ENCODE data around the gene ESYT1. TPM values are rescaled to one million over a fixed set of nuclear protein-coding genes. Genes with fewer than 3 reads are reported as not detected.

Gene ESYT1
- total and polyA plus RNA-seq, 4 donors = 41.0 to 93.5 (median 58.8) TPM

GRCh38 chr12:56189918-56190694 is 62.0 kb downstream of the ESYT1 start (continued):
- no peak for TF ChIP-seq HNF4G (IDR thresholded peaks at IDR 0.05)
- TF ChIP-seq, protein P1, sequence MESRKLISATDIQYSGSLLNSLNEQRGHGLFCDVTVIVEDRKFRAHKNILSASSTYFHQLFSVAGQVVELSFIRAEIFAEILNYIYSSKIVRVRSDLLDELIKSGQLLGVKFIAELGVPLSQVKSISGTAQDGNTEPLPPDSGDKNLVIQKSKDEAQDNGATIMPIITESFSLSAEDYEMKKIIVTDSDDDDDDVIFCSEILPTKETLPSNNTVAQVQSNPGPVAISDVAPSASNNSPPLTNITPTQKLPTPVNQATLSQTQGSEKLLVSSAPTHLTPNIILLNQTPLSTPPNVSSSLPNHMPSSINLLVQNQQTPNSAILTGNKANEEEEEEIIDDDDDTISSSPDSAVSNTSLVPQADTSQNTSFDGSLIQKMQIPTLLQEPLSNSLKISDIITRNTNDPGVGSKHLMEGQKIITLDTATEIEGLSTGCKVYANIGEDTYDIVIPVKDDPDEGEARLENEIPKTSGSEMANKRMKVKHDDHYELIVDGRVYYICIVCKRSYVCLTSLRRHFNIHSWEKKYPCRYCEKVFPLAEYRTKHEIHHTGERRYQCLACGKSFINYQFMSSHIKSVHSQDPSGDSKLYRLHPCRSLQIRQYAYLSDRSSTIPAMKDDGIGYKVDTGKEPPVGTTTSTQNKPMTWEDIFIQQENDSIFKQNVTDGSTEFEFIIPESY (IDR thresholded peaks at IDR 0.05) = no peak

DNA sequence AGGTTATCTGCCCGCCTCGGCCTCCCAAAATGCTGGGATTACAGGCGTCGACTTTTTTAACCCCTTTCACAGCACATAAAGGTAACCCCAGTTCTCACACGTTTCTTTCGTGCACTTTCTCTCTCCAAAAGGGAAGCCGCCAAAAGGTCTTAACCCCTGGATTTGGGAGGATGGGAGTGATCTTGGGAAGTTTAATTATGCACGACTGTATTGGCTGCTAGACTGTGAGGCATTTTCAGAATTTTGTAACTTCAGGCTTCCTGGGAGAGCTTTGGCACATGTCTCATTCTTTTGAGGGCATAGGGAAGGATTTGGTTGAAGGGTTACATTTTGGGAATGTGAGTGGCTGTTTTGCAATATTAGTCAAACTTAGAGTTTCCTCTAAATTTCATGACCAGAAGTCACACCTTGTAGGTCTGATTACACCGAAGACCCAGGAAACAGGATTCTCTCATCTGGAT is 62.7 kb downstream of the ESYT1 start:
- TF ChIP-seq YY1 (IDR thresholded peaks at IDR 0.05) (no peak), SP1 (IDR thresholded peaks at IDR 0.05) (no peak), MAX (IDR thresholded peaks at IDR 0.05) (no peak), HNF4G (IDR thresholded peaks at IDR 0.05) (no peak), NR2F2 (IDR thresholded peaks at IDR 0.05) (peak; percentile 9)
- H3K9me3 ChIP-seq (ENCODE audit: control insufficient read depth in 4 of 4, low read length in 3 of 4) = no peaks in the 10 kb centered on the region
- peaks cover 0 to 24% (median 18%) of the 10 kb centered on the region in 4 donors for H3K4me1 ChIP-seq (ENCODE audit: control insufficient read depth in 4 of 4, insufficient read depth in 4 of 4, low read length in 3 of 4)
- H3K27ac ChIP-seq (ENCODE audit: low read depth in 1 of 2, low read length in 2 of 2) = peak overlapping the region; percentile 78 to 90
- peak overlapping the region; percentile 41 to 66 for H3K9ac ChIP-seq (ENCODE audit: low read depth in 1 of 2, low read length in 2 of 2)
- 24% methylated on average over 9 of the region's 9 CpGs for WGBS
- no peak for DNase-seq (ENCODE audit: low spot score)
- peaks cover 2 to 4% (median 3%) of the 10 kb centered on the region in 4 donors for H3K36me3 ChIP-seq (ENCODE audit: control insufficient read depth in 4 of 4, insufficient read depth in 3 of 4, low read depth in 1 of 4, low read length in 3 of 4)
- peak overlapping the region in 2 of 3 donors; percentile 61 to 95 for H3K4me3 ChIP-seq (ENCODE audit: low read depth in 1 of 3, low read length in 3 of 3)
- H3K27me3 ChIP-seq (ENCODE audit: control insufficient read depth in 4 of 4, insufficient read depth in 4 of 4, low read length in 3 of 4) = no peaks in the 10 kb centered on the region

DNA sequence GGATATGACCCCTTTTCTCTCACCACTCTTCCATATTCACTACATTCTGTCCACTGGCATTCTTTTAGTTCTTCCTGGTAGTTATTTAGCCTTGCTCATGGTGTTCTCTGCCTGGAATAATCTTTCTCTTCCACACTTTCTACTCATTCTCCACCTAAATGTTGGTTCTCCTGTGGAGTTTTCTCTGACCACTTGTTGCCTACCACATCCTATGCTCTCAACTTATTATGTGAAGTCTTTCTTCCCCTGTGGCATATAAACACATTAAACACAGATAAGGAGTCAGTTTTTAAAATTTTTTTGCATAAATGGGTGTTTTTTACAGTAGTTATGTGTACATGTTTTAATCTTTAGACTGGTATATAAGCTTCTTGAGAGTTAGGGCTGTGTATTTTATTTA is 64.5 kb downstream of the ESYT1 start:
- Histone ChIP-seq H3K9ac (ENCODE audit: low read depth in 1 of 2, low read length in 2 of 2) (no peak overlapping the region), H3K4me1 (ENCODE audit: control insufficient read depth in 4 of 4, insufficient read depth in 4 of 4, low read length in 3 of 4) (peaks cover 0 to 19% (median 15%) of the 10 kb centered on the region in 4 donors), H3K36me3 (ENCODE audit: control insufficient read depth in 4 of 4, insufficient read depth in 3 of 4, low read depth in 1 of 4, low read length in 3 of 4) (no peaks in the 10 kb centered on the region), H3K4me3 (ENCODE audit: low read depth in 1 of 3, low read length in 3 of 3) (no peak overlapping the region), H3K27ac (ENCODE audit: low read depth in 1 of 2, low read length in 2 of 2) (no peak overlapping the region), H3K9me3 (ENCODE audit: control insufficient read depth in 4 of 4, low read length in 3 of 4) (no peaks in the 10 kb centered on the region), H3K27me3 (ENCODE audit: control insufficient read depth in 4 of 4, insufficient read depth in 4 of 4, low read length in 3 of 4) (no peaks in the 10 kb centered on the region)
- TF ChIP-seq ATF3 (IDR thresholded peaks at IDR 0.05) = no peak
- no peak for TF ChIP-seq HNF4G (IDR thresholded peaks at IDR 0.05)
- no peak for TF ChIP-seq GABPA (IDR thresholded peaks at IDR 0.05 in 1 of 2, conservative IDR thresholded peaks at IDR 0.05 in 1 of 2)
- no peak for TF ChIP-seq HNF4A (conservative IDR thresholded peaks at IDR 0.05)
- no peak for TF ChIP-seq FOXA1 (IDR thresholded peaks at IDR 0.05)
- no peak for TF ChIP-seq YY1 (IDR thresholded peaks at IDR 0.05)
- no peak for TF ChIP-seq FOXA2 (IDR thresholded peaks at IDR 0.05)
- no peak for TF ChIP-seq RXRA (IDR thresholded peaks at IDR 0.05)
- TF ChIP-seq EGR1 (IDR thresholded peaks at IDR 0.05; ENCODE audit: low read depth in 2 of 2) = no peak
- DNase-seq (ENCODE audit: low spot score) = no peak

GRCh38 chr12:56193025-56193578 is 65.0 kb downstream of the ESYT1 start:
- 52% methylated on average over 1 of the region's 1 CpG for WGBS
- peak; percentile 78 for DNase-seq (ENCODE audit: low spot score)
- Histone ChIP-seq H3K4me3 (ENCODE audit: low read depth in 1 of 3, low read length in 3 of 3) (no peak overlapping the region), H3K4me1 (ENCODE audit: control insufficient read depth in 4 of 4, insufficient read depth in 4 of 4, low read length in 3 of 4) (peaks cover 0 to 15% (median 10%) of the 10 kb centered on the region in 4 donors), H3K36me3 (ENCODE audit: control insufficient read depth in 4 of 4, insufficient read depth in 3 of 4, low read depth in 1 of 4, low read length in 3 of 4) (no peaks in the 10 kb centered on the region), H3K9me3 (ENCODE audit: control insufficient read depth in 4 of 4, low read length in 3 of 4) (no peaks in the 10 kb centered on the region), H3K9ac (ENCODE audit: low read depth in 1 of 2, low read length in 2 of 2) (no peak overlapping the region), H3K27ac (ENCODE audit: low read depth in 1 of 2, low read length in 2 of 2) (no peak overlapping the region), H3K27me3 (ENCODE audit: control insufficient read depth in 4 of 4, insufficient read depth in 4 of 4, low read length in 3 of 4) (no peaks in the 10 kb centered on the region)
- TF ChIP-seq HNF4G (IDR thresholded peaks at IDR 0.05) (no peak), RAD21 (IDR thresholded peaks at IDR 0.05) (peak; percentile 95 to 96), ATF3 (IDR thresholded peaks at IDR 0.05) (no peak), HNF4A (conservative IDR thresholded peaks at IDR 0.05) (no peak), TAF1 (conservative IDR thresholded peaks at IDR 0.05) (peak; percentile 38), SP1 (IDR thresholded peaks at IDR 0.05) (no peak)
- TF ChIP-seq, protein P1 (IDR thresholded peaks at IDR 0.05) = no peak
- TF ChIP-seq, protein P2, sequence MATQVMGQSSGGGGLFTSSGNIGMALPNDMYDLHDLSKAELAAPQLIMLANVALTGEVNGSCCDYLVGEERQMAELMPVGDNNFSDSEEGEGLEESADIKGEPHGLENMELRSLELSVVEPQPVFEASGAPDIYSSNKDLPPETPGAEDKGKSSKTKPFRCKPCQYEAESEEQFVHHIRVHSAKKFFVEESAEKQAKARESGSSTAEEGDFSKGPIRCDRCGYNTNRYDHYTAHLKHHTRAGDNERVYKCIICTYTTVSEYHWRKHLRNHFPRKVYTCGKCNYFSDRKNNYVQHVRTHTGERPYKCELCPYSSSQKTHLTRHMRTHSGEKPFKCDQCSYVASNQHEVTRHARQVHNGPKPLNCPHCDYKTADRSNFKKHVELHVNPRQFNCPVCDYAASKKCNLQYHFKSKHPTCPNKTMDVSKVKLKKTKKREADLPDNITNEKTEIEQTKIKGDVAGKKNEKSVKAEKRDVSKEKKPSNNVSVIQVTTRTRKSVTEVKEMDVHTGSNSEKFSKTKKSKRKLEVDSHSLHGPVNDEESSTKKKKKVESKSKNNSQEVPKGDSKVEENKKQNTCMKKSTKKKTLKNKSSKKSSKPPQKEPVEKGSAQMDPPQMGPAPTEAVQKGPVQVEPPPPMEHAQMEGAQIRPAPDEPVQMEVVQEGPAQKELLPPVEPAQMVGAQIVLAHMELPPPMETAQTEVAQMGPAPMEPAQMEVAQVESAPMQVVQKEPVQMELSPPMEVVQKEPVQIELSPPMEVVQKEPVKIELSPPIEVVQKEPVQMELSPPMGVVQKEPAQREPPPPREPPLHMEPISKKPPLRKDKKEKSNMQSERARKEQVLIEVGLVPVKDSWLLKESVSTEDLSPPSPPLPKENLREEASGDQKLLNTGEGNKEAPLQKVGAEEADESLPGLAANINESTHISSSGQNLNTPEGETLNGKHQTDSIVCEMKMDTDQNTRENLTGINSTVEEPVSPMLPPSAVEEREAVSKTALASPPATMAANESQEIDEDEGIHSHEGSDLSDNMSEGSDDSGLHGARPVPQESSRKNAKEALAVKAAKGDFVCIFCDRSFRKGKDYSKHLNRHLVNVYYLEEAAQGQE (IDR thresholded peaks at IDR 0.05) = no peak

Measured in liver (tissue), 9 donors.